CD4-positive, alpha-beta T cell treated with Interleukin-15 for 1 hour (primary cell): ENCODE results near the gene HLA-DMA.

Source experiments
- DNase-seq: peaks from one replicate; pipeline ENCODE4 v3.0.0-alpha.2; 2020

Gene HLA-DMA

DNA sequence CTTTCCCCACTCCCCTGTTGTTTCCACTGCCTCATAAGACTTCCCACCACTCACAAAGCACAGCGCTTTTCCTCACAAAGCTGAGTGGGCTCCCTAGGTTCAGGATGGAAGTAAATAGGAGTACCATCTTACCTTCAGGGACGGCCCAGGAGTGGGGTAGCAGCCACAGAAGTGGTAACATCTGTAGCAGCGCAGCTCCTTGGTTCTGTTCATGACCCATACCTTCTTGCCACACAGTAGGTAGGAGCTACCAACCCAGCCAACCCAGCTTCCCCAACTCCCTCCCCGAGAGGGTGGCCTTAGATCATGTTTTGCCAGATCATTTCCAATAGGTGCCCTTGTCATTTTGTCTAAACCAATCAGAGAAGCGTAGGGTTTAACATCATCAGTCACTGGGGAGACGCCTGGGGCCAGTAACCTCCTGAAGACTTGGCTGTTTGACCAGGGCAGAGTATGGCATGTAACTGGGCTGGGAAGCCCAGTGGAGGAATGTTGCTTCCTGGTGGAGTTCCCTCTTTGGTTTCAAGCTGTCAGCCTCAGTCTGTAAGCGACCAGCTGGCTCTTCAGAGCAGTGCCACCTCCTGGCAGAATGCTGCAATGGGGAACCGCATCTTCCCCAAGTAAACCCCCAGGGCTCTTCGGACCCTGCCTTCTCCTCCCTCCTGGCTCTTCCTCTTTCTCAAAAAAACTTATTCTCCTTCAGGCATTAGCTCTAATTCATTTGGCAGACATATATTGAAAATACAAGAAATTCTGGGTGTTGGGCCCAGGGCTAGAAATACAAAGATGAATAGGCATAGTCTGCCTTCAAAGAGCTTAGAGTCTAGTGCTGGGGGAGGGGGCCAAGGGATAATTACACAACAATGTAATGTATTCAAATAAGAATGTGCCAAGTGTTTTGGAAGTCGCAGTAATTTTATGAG is at the start of gene HLA-DMA:
Gene HLA-DMA (minus strand): TSS at position 281 of the 923 bp plus-strand sequence. CDS start 61 bp downstream, at position 220.
- DNase-seq, result peak; percentile 92

DNA sequence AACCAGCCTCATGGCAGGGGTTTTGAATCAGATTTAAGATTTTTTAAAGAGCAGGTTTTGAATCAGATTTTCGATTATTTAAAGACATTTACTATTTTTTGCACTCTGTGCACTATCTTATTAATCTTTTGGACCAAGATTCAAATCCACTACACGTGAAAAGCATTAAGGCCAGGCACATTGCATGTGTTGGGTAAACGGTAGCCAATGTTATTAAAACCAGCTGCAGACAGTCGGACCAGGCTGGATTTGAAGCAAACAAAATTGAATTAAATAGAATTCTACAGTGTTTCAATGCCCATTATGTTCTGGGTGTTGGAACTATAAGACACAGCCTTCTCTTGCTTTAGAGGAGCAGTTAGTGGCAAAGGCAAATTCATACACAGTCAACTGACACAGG is 48.8 kb upstream of the HLA-DMA start:
- DNase-seq, result no peak

DNA sequence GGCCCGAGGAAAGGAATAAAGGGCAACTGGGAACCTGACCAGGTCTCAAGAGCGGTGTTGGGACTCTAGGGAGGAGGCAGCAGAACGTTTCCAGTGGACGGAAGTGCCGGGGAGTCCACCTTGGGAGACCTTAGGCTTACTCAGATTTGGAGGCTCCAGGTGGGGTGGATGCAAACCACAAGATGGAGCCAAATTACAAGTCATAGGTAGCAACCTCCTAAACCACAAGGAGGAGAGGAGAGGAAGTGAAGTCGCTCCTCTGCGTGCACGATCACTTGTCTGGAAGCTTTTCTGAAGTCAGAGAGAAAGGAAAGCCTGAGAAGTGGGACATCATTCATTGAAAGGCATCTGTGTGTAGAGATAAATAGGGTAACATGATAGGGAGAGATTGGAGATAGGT is 47.2 kb upstream of the HLA-DMA start:
- peak; percentile 26 for DNase-seq

- DNase-seq, result no peak
Measured at GRCh38 chr6:32995448-32995847, 42.6 kb upstream of the HLA-DMA start.

GRCh38 chr6:32993363-32993973 is 40.6 kb upstream of the HLA-DMA start:
- no peak for DNase-seq

GRCh38 chr6:32991972-32992371 is 39.1 kb upstream of the HLA-DMA start:
- no peak for DNase-seq

DNA sequence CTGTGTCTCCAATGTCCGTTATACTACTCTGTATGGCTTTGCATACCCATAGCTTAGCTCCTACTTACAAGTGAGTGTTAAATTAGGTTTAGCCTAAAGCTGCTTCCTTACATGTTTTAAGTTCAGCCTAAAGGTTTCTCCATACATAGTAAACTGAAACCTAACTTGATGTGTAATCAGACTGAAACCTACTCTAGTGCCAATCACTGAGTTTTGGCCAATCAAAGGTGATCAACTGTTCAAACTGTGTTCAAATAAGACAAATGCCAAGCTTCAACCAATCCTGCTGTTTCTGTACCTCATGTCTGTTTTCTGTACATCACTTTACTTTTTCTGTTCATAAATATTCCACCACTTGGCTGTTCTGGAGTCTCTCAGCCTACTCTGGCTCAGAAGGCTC is 36.5 kb upstream of the HLA-DMA start:
- DNase-seq, result no peak

GRCh38 chr6:32984622-32985389 is 31.9 kb upstream of the HLA-DMA start:
- DNase-seq, result peak; percentile 86

DNA sequence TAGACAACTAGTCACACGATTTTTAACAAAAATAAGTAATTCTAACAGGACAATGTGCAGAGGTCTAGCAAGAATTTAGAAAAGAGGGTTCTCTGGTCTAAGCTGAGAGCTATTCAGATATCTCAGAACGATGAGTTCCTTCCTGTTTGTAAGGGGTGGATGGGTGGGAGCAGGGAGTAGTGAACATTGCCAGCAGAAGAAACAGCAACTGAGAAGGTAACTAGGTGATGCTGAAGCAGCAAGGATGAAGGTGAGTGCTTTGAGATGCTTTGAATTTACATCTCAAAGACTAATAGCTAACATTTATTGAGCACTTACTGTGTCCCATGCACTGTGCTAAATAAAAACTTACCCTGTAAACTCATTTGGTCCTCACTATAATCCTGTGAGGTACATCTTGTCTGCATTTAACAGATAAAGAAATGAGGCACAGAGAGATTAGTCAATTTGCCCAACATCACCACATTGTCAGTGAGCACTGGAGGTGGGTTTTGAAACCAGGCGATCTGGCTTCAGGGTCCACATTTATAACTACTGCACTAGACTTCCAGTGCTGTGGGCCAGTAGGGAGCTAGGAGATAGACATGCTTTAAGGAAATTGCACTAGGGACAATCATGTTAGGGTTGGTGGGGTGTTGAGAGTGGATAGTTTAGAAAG is 31.2 kb upstream of the HLA-DMA start:
- no peak for DNase-seq

DNA sequence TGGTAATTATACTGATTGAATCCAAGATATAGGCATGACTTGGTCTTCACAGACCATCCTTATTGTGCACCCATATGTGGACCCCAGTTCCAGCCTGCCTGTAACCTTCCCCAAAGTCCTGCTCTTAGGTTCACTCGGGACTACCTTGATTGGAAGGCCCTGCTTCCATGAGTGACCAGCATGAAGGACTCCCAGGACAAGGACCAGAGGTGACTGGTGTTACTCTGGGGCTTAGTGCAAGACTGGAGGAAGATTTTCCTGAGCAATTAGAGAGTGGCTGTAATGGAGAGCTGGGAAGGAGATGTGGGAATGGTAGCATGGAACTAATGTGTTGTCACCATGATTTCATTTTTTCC is 30.6 kb upstream of the HLA-DMA start:
- no peak for DNase-seq

DNA sequence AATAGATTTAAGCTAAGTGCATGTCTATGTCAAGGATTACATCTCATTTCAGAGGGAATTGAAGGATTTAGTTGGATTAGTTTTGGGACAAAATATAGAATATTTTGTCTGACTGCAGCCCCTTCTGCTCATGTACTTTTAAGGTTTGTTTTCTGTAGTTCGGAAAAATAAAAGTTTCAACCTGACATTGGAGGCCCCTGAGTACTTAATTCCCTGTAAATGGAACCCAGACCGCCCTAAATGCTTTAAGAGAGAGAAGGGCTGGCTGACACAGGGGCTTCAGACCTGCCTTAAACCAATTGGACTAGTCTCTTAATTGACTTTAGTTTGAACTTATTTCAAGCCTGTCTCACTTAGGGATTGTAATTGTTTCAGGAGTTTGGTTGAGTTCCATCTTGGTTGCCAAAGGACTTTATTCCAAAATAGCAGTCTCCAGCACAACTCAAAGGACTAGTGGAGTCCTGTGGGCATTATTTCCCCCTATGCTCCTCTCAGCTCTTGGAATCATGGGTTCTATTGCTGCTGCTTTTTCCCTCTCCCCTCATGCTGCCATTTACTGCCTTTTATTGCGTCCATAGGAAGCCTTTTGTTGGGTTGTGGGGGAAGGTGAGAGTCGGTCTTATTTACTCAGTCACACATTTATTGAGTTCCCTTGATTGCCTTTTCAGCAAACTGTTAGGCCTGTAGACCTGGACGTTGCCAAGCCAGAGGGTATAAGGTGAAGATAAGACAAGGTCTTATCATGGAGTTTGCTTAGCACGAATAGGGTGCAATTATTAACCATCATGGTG is 30.0 kb upstream of the HLA-DMA start:
- no peak for DNase-seq

DNA sequence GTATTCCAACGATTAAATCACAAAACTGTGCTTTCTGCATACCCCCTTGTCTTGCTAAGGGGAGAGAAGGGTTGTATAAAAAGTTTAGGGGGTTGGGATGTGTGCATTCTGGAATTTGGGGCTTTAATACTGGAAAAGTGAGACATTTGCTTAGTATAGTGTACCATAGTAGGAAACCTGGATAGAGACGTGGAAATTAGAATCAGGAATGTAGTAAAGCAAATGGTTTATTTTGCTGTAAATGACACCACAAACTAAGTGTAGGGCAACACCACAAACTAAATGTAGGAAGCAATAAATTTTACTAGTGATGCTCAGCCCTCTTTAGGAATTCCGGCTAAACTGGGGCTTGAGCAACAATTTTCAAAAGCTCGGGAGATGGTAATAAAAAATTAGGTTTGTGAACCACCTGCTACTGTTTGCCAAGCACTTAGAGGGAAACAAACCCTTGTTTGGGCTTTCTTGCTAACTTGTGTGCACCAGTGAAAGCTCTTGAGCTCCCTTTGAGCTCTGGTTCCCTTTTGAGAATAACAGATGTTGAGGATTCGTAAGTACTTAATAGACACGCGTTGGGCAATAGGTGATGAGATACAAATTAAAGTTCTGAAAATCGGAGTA is 29.3 kb upstream of the HLA-DMA start:
- DNase-seq, result no peak

DNA sequence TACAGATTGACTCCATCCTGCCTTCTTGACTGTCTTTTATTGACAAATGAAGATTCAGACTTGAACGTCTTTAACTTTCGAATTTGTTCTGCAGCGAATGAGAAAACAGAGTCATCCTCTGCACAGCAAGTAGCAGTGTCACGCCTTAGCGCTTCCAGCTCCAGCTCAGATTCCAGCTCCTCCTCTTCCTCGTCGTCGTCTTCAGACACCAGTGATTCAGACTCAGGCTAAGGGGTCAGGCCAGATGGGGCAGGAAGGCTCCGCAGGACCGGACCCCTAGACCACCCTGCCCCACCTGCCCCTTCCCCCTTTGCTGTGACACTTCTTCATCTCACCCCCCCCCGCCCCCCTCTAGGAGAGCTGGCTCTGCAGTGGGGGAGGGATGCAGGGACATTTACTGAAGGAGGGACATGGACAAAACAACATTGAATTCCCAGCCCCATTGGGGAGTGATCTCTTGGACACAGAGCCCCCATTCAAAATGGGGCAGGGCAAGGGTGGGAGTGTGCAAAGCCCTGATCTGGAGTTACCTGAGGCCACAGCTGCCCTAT is 27.7 kb upstream of the HLA-DMA start:
- DNase-seq, result no peak

DNA sequence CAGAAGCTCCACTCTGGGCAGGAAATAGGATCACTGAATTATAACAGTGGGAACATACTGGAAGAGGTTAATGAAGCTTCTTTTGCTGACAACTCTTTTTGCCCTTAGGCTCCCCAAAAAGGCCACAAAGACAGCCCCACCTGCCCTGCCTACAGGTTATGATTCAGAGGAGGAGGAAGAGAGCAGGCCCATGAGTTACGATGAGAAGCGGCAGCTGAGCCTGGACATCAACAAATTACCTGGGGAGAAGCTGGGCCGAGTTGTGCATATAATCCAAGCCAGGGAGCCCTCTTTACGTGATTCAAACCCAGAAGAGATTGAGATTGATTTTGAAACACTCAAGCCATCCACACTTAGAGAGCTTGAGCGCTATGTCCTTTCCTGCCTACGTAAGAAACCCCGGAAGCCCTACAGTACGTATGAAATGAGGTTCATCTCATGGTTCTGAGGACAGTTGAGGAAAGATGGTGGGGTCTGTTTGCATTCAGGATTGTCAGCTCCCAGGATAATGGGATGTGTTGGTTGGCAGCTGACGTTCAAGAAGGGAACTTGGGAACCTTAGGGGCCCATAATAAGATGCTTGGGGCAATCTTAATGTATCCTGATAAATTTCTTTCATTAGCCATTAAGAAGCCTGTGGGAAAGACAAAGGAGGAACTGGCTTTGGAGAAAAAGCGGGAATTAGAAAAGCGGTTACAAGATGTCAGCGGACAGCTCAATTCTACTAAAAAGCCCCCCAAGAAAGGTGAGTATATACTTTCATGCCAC is 27.0 kb upstream of the HLA-DMA start:
- no peak for DNase-seq

DNA sequence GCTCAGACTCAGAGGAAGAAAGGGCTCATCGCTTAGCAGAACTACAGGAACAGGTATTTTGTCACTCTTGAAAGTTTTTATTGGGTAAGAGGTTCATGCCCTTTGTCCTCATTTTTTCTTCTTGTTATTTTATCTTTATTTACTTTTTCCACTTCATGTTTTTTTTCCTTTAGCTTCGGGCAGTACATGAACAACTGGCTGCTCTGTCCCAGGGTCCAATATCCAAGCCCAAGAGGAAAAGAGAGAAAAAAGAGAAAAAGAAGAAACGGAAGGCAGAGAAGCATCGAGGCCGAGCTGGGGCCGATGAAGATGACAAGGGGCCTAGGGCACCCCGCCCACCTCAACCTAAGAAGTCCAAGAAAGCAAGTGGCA is 25.0 kb upstream of the HLA-DMA start:
- DNase-seq, result no peak

DNA sequence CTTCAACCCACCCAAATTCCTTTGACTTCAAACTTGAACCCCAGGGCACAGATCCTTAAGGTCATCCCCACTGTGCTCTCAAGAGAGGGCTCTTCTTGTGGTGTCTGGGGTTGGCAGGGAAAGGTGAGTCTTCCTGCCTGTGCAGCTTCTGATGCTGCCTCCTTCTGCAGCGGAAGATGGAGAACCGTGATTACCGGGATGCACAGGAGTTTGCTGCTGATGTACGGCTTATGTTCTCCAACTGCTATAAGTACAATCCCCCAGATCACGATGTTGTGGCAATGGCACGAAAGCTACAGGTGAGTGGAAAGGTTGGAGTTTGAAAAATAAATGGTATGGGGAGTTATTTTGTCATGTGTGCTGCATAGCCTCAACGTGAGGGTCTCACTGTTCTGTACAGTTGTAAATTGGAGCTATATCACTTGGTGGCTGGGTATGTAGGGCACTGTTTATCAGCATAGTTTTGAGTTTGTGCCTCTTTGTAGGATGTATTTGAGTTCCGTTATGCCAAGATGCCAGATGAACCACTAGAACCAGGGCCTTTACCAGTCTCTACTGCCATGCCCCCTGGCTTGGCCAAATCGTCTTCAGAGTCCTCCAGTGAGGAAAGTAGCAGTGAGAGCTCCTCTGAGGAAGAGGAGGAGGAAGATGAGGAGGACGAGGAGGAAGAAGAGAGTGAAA is 24.5 kb upstream of the HLA-DMA start:
- DNase-seq, result no peak

GRCh38 chr6:32976334-32977069 is 23.6 kb upstream of the HLA-DMA start:
- no peak for DNase-seq

DNA sequence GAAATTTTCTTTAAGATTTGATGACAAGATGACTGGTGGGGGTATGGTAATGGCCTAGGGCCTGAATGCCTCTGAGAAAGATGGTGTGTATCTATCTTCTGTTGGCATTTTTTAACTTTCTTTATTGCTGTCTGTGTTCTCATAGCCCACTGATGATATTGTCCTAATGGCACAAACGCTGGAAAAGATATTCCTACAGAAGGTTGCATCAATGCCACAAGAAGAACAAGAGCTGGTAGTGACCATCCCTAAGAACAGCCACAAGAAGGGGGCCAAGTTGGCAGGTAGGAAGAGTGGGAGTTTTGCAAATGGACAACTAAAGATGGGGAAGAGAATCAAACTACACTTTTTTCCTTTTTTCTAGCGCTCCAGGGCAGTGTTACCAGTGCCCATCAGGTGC is 23.0 kb upstream of the HLA-DMA start:
- DNase-seq, result no peak

DNA sequence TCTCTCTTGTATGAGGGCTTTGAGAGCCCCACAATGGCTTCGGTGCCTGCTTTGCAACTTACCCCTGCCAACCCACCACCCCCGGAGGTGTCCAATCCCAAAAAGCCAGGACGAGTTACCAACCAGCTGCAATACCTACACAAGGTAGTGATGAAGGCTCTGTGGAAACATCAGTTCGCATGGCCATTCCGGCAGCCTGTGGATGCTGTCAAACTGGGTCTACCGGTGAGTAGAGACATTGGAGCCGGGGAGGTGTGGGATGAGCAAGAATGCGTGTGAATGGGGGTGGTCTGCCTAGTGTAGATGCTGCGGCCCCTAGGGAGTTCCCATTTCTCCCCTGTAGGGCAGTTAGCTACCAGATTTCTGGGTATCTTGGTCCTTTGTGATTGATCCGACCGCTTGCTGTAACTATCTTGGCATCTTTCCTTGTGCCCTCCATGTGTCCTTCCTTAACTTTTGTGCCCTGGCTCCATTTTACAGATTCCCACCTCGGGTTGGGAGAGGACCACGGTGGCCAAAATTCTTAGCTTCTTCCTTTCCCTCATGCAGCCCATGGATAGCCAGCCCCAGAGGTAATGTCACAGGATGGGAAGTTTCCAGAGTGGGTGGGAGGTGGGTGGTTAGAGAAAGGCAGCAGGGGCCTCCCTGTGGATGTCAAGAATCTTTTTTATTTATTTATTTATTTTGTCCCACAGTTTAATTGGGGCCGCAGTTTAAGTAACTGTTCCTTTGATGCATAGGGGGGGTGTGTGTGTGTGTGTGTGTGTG is 21.8 kb upstream of the HLA-DMA start:
- DNase-seq, result no peak
